AG04450 (cell line): ENCODE results near the gene SMIM23. TPM values are rescaled to one million over a fixed set of nuclear protein-coding genes. Genes with fewer than 3 reads are reported as not detected.

Source experiments
- CTCF ChIA-PET: fragments of 300-600, 350-600 bp; formaldehyde crosslinking; extraction: SDS; loops from one replicate; lab custom pipeline; 2022; ENCODE audit warnings: antibody characterized with exemption, inconsistent platforms; lab: Charles Lee
- POLR2A ChIA-PET: fragments of 350-600 bp; formaldehyde crosslinking; extraction: SDS; loops from one replicate; lab custom pipeline; 2021; ENCODE audit warnings: antibody characterized with exemption, inconsistent platforms; lab: Yijun Ruan, JAX
- DNase-seq: peaks from one replicate; pipeline ENCODE4 v3.0.0-alpha.2; 2011; ENCODE audit warnings: low read depth, low spot score
- H3K27ac ChIP-seq: one replicate; pipeline ENCODE4 v1.5.1; 2012; ENCODE audit warnings: low read depth, low read length, control low read depth
- H3K27me3 ChIP-seq: one replicate; pipeline ENCODE4 v1.6.0; 2012; ENCODE audit warnings: low read length; ENCODE audit not compliant: control insufficient read depth, insufficient read depth
- H3K4me3 ChIP-seq: 2 replicates; pipeline ENCODE4 v1.5.1; 2011; ENCODE audit warnings: mild to moderate bottlenecking, low read depth, low read length, control low read depth
- H3K9me3 ChIP-seq: 2 replicates; pipeline ENCODE4 v1.5.1; 2012; ENCODE audit warnings: low read length; ENCODE audit not compliant: control insufficient read depth, insufficient read depth
- polyA minus RNA-seq: library from RNA; depleted of rRNA, polyadenylated mRNA; stranded (reverse); fragments of >200 nt; gene quantifications from 2 replicates; pipeline ENCODE4 v1.2.3, GENCODE V29; 2011; rRNA and poly(A)+ RNA removed
- polyA plus RNA-seq: library from polyadenylated mRNA; depleted of rRNA; stranded (reverse); fragments of >200 nt; gene quantifications from 2 replicates; pipeline ENCODE4 v1.2.3, GENCODE V29; 2011; rRNA removed
- TF ChIP-seq, protein P1 (sequence below): IDR thresholded peaks from 2 replicates; pipeline ENCODE4 v1.5.1; 2011; ENCODE audit warnings: low read depth, low read length, control low read depth, inconsistent platforms

The SMIM23 gene
- polyA plus RNA-seq (not detected in 2 replicates), polyA minus RNA-seq (not detected in 2 replicates)

DNA sequence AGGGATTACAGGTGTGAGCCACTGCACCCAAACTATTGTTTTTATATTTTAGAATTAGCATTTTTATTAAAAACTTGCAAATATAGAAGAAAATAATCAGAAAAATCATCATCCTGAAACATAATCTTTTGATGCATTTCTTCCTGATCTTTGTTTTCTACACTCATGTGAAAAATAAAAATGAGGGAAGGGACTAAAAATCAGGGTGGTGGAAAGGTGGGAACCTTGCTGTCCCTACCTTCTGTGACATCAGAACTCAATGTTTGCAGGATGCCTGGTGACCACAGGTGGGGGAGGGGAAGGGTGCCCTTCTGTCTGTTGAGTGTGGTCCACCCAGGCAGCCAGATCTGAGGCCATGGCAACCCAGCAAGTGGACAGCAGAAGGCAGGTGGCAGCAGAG, at the start of gene SMIM23:
Gene SMIM23, plus strand, starts transcription at position 301 of the 400 bp plus-strand sequence. Its CDS starts 55 bp downstream, at position 356.
- H3K27ac ChIP-seq: no peak within 1 kb of the TSS
- POLR2A ChIA-PET: no interaction called here
- peaks cover 15% of the 10 kb centered on the region for H3K27me3 ChIP-seq
- TF ChIP-seq, protein P1, sequence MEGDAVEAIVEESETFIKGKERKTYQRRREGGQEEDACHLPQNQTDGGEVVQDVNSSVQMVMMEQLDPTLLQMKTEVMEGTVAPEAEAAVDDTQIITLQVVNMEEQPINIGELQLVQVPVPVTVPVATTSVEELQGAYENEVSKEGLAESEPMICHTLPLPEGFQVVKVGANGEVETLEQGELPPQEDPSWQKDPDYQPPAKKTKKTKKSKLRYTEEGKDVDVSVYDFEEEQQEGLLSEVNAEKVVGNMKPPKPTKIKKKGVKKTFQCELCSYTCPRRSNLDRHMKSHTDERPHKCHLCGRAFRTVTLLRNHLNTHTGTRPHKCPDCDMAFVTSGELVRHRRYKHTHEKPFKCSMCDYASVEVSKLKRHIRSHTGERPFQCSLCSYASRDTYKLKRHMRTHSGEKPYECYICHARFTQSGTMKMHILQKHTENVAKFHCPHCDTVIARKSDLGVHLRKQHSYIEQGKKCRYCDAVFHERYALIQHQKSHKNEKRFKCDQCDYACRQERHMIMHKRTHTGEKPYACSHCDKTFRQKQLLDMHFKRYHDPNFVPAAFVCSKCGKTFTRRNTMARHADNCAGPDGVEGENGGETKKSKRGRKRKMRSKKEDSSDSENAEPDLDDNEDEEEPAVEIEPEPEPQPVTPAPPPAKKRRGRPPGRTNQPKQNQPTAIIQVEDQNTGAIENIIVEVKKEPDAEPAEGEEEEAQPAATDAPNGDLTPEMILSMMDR: no peak
- H3K4me3 ChIP-seq: no peak within 1 kb of the TSS
- H3K9me3 ChIP-seq: no peaks in the 10 kb centered on the region
- CTCF ChIA-PET: no interaction called here
- no peak for DNase-seq

DNA sequence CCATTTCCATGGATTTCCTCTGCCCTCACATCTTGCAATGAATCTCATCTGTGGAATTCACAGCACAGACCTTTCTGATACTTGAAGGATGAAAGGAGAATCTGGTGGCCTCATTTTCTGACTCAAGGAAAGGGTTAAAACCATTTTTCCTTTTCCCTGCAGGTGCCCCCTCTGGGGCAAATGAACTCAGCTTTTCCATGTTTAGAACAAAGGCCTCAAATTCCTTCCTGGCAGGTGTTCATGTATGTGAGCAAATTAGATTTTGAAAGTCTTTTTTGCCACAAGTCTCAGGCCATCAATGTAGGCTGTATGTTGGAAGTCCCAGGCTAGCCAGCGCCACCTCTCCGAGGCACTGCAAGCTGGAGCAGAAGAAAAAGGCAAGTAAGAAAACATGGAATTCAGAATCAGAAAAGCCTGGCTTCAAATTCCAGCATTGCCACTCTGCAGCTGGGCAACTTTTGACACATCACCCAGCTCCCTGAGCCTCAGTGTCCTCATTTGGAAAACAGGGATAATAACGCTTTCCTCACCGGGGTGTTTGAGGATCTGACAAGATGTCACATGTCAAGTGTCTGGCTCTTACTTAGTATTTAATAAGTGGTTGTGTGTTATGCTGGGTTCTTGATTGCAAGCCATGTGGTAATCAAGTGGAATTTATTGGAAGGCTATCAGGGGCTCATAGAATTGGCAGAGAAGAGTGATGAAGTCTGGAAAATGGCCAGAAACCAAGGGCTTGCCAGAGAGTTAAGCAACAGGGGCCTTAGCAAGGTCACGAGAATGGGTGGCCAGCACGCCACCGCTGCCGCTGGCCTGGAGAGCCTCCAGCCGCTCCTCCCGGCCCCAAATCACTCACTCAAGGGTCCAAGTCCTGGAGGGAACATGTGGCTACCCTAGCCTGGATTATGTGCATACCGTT, 48.4 kb upstream of the SMIM23 start:
- Histone ChIP-seq H3K4me3 (no peak overlapping the region), H3K9me3 (no peaks in the 10 kb centered on the region), H3K27me3 (peaks cover 24% of the 10 kb centered on the region), H3K27ac (no peak overlapping the region)
- CTCF ChIA-PET: no interaction called here
- POLR2A ChIA-PET: no interaction called here
- TF ChIP-seq, protein P1: no peak
- no peak for DNase-seq

DNA sequence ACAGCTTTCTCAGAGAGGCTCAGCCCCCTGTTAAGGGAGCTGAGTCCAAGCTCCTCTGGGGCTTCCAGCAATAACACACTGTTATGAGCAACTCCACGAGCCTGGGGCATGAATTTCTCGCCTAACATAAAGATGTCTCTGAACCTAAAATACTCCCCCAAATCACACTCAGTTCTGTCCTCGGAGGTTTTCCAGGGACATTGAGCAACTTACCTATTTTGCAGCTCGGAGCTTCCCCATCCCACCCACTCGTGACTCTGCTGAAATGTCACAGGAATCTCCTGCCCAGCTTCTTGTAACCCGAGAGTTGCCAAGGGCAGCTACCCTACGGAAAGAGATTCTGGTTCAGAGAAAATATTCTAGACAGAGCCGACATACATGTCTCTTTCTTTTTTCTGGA, 47.1 kb upstream of the SMIM23 start:
- Histone ChIP-seq H3K9me3 (no peaks in the 10 kb centered on the region), H3K27me3 (peaks cover 24% of the 10 kb centered on the region), H3K27ac (no peak overlapping the region), H3K4me3 (no peak overlapping the region)
- CTCF ChIA-PET: no interaction called here
- TF ChIP-seq, protein P1: no peak
- POLR2A ChIA-PET: no interaction called here
- DNase-seq: no peak

DNA sequence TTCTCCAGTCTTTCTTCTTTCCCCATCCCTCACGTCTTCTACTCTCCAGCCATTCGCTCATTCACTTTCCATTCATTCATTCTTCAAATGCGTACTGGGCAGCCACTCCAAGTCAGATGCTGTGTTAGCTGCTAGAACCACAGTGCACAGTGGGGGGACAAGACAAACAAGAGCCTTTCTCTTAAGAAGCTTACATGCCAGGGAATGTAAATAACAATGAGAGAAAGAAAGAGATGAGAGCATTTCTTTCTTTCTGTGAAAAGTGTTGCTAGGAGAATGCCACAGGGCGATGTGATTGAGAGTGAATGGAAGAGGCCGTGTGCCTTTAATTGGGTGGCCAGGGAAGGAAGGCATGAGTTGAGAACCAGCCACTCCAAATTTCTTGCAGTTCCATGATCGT, 46.3 kb upstream of the SMIM23 start:
- H3K4me3 ChIP-seq: no peak overlapping the region
- no peaks in the 10 kb centered on the region for H3K9me3 ChIP-seq
- ChIA-PET POLR2A (no interaction called here), CTCF (no interaction called here)
- H3K27ac ChIP-seq: no peak overlapping the region
- DNase-seq: no peak
- TF ChIP-seq, protein P1: no peak
- H3K27me3 ChIP-seq: peaks cover 24% of the 10 kb centered on the region

DNA sequence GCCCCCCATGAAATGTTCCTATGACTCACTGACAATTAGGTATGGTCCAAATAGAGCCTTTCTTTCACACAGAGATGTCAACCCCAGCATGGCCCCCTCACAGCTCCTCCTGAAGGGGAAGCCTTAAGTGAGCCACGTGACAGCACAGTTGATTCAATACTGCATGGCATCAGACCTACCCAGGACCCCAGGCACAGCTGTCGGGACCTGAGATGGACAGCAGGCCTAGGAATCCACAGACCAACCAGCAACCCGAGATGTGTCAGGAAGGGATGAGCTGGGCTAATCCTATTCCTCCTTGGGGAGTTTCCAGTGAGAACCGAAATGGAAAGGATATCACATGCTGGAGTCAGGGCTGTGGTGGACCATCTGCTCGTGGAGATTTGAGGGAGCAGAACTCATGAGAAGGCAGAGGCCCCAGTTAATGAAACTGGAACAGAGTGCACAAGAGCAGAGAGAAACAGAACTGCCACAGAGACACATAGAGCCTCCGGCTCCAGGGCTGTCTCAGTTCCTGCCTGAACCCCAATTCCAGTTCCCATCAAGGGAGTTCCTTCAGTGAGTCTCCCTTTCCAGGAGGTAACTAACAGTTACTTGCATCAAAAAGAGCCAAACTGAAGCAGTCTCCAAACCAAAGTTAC, 42.1 kb upstream of the SMIM23 start:
- CTCF ChIA-PET: interaction anchor here (0.5 to 0.6 kb wide), 2 partner anchors 114 to 313 kb away, joined by 4 read pairs; no protein-coding TSS in a partner anchor
- H3K27me3 ChIP-seq: peaks cover 10% of the 10 kb centered on the region
- no peak overlapping the region for H3K4me3 ChIP-seq
- H3K9me3 ChIP-seq: no peaks in the 10 kb centered on the region
- TF ChIP-seq, protein P1: no peak
- DNase-seq: no peak
- no peak overlapping the region for H3K27ac ChIP-seq
- POLR2A ChIA-PET: no interaction called here
